AG09319 (cell line): Measurements from ENCODE around the gene DNMT1.

ENCODE experiments used
- DNase-seq: peaks from one replicate; pipeline ENCODE4 v3.0.0-alpha.2; 2010; ENCODE audit warnings: low read depth; ENCODE audit errors: extremely low read depth
- TF ChIP-seq, protein P1 (sequence below): IDR thresholded peaks from 2 replicates; pipeline ENCODE4 v1.5.1; 2011; ENCODE audit warnings: low read depth, mild to moderate bottlenecking, inconsistent platforms, low read length, moderate library complexity

The DNMT1 gene

DNA sequence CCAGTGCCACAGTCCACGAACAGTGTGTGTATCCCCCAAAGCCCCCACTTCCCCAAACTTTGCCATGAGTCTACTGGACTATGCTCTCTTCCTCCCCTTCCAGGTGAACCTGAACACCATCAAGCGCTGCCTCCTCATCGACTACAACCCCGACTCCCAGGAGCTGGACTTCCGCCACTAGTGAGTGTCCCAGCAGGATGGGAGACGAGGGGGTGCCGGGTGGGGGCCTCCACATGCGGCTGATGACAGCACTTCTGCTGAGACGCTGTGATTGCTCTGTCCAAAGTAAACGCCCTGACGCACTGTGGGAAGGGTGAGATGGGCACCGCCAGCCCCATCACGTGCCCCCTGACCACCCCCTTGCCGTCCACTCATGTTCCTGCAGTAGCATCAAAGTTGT lies 85.2 kb downstream of the DNMT1 start:
- TF ChIP-seq, protein P1, sequence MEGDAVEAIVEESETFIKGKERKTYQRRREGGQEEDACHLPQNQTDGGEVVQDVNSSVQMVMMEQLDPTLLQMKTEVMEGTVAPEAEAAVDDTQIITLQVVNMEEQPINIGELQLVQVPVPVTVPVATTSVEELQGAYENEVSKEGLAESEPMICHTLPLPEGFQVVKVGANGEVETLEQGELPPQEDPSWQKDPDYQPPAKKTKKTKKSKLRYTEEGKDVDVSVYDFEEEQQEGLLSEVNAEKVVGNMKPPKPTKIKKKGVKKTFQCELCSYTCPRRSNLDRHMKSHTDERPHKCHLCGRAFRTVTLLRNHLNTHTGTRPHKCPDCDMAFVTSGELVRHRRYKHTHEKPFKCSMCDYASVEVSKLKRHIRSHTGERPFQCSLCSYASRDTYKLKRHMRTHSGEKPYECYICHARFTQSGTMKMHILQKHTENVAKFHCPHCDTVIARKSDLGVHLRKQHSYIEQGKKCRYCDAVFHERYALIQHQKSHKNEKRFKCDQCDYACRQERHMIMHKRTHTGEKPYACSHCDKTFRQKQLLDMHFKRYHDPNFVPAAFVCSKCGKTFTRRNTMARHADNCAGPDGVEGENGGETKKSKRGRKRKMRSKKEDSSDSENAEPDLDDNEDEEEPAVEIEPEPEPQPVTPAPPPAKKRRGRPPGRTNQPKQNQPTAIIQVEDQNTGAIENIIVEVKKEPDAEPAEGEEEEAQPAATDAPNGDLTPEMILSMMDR = no peak
- no peak for DNase-seq

DNA sequence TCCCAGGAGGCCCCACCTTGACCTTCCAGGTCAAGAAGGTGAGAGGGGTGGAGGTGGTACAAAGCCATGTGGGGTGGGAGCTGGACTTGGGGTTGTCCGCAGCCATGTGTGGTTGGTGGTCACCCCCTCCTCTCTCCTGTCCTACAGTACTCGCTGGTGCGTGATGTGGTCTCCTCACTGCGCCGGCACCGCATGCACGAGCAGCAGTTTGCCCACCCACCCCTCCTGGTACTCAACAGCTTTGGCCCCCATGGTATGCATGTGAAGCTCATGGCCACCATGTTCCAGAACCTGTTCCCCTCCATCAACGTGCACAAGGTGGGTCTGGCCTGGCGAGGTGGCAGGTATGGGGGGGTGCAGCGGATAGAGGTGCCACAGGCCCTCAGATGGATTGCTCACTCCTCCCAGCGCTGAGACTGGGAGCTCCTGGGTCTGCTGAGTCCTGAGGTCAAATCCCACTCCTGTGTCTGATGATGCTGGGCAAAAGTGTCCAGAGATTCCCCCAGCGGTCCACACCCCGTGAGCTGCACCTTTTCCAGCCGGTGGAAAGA lies 86.9 kb downstream of the DNMT1 start:
- DNase-seq = no peak
- TF ChIP-seq, protein P1 = no peak

DNA sequence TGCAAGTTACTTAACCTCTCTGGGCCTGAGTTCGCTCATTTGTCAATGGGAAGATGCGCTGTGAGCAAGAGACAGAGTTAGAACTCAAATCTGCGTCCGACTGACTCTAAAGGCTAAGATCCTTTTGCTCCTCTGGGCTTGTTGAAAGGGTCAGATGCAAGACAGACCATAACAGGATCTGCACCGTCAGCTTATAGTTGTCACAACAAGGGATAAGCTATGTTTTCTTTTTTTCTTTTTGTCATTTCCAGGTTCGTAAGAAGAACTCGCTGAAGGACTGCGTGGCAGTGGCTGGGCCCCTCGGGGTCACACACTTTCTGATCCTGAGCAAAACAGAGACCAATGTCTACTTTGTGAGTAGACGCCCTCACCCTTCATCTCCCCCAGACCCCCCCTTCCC lies 87.5 kb downstream of the DNMT1 start:
- TF ChIP-seq, protein P1 = no peak
- DNase-seq = no peak

DNA sequence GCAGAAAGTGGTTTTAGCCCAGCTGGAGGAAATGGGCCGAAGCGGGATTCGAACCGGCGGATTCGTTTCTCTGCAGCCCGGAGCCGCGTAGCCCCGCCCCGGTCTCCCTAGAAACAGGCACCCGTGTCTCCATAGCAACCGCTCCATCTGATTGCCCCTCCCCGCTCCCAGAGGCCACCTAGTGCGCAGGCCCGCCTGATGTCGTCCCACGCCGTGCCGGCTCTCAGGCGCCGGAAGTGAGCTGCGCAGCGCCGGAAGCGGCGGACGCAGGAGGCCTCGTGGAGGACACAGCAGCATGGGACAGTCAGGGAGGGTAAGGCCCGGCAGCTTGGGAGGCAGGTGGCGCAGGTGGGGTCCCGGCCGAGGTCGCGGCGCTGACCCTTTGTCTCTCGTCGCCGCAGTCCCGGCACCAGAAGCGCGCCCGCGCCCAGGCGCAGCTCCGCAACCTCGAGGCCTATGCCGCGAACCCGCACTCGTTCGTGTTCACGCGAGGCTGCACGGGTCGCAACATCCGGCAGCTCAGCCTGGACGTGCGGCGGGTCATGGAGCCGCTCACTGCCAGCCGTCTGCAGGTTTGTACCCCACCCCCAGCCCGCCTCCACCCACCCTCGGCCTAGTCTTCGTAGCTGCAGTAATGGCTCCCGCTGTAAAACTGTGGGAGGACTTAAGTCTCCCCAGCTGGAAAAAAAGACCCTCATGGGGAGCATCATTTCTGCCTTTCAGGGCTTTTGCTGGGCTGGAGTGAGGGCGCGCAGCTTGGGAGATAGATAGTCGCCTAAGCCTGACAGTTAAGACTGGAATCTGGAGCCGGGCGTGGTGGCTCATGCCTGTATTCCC lies 88.4 kb downstream of the DNMT1 start, which contains the start of gene PPAN:
TSS of gene PPAN (plus strand) at position 263 of the 837 bp plus-strand sequence. CDS start at position 296, 33 bp downstream.
- peak; percentile 96 for DNase-seq
- TF ChIP-seq, protein P1 = no peak

DNA sequence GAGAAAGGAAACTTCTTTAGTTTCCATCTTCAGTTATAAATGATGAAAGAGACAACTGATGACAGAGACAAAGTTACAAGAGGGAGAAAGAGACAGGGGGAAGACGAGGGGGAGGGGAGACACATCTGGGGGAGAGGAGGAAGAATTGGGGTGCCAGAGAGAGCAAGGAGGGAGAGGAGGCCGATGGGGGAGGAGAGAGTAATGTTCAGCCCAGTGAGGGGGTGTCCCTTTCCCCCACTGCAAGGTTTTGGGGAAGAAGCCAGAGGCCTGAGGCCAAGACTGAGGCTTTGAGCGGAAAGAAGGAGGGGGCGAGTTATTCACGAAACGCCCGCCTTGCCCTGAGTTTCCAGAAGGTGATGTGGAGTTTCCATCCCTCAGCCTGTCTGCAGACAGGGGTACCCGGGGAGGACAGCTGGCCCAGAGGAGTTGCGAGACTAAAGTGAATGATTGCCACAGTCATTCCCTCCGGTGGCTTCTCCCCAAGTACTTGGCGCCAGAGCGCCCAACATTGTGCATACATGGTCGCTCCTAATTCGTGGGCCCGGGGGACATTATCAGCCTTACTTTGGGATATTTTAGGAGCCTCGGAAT lies 89.1 kb downstream of the DNMT1 start:
- DNase-seq = no peak
- TF ChIP-seq, protein P1 = no peak

DNA sequence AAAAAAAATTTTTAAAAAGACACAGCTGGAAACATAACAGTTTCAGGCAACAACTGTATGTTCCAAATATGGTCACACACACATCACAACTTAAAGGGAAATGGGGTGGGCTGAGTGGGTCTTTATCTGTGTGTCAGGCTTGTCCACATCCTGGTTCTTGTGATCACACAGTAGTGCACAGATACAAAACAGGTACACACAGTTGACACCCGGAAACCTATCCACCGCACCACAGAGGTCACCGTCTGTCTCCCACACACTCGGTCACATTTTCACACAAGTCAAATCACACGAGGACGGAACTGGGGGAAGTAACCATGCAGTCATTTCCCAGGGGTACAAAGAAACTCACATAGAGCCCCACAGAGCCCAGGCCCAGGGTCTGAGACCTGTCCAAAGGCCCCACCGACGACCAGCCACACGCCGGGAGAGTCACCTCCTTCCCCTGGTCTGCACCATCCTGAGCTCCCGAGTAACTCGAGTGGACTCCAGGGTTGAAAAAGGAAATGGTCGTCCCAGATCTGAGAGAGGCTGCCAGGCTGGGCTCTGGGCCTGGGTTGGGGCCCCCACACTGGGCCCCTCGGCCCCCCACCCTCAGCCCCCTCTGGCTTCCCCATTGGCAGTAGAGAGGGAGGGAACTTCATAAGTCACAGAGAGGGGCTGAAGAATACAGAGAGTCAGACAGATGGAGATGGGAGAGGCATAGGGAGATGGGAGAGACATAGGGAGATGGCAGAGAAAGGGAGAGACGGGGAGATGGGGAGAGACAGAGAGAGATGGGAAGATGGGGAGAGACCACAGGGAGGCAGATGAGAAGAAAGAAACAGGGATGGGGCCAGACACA lies 89.9 kb downstream of the DNMT1 start:
- no peak for DNase-seq
- TF ChIP-seq, protein P1 = no peak
